Measurements from ENCODE around the gene ADCY5. TPM values are rescaled to one million over a fixed set of nuclear protein-coding genes. Genes with fewer than 3 reads are reported as not detected.

ADCY5 gene
- polyA plus RNA-seq, 3 donors = not detected

- H3K79me2 ChIP-seq (ENCODE audit: insufficient read depth, low read length) = no peaks in the 10 kb centered on the region
- H4K20me1 ChIP-seq (ENCODE audit: insufficient read depth, low read length) = no peaks in the 10 kb centered on the region
- no peaks in the 10 kb centered on the region for H3K4me1 ChIP-seq (ENCODE audit: control insufficient read depth in 1 of 2, insufficient read depth in 2 of 2, low read length in 2 of 2)
- peaks cover 2 to 10% (median 7%) of the 10 kb centered on the region in 3 donors for H3K27me3 Mint-ChIP-seq (ENCODE audit: low read depth in 3 of 3)
- H3K9me3 Mint-ChIP-seq = peaks cover 0 to 6% (median 2%) of the 10 kb centered on the region in 7 donors
- H3K4me1 Mint-ChIP-seq = no peaks in the 10 kb centered on the region
- H3K4me2 ChIP-seq (replicated peaks; ENCODE audit: extremely low read depth, low read length, poor library complexity, severe bottlenecking) = no peak overlapping the region
- TF ChIP-seq CTCF (IDR thresholded peaks at IDR 0.05) = no peak
- H3K27ac Mint-ChIP-seq = peak overlapping the region in 1 of 7 donors; percentile 73
- H2AFZ ChIP-seq (ENCODE audit: insufficient read depth, low read depth, low read length, poor library complexity, severe bottlenecking) = no peak overlapping the region
- H3K9me3 ChIP-seq (replicated peaks in 1 of 2; ENCODE audit: control insufficient read depth in 1 of 2, insufficient read depth in 1 of 2, low read length in 2 of 2) = no peaks in the 10 kb centered on the region
- no peak overlapping the region for H3K9ac ChIP-seq (ENCODE audit: insufficient read depth, low read length, poor library complexity, severe bottlenecking)
- no peak for DNase-seq
- 79% methylated on average over 9 of the region's 10 CpGs for WGBS (ENCODE audit: insufficient coverage)
- no peak overlapping the region for H3K27ac ChIP-seq (ENCODE audit: low read depth in 1 of 2, low read length in 2 of 2)
- no peaks in the 10 kb centered on the region for H3K27me3 ChIP-seq (ENCODE audit: control insufficient read depth in 2 of 2, insufficient read depth in 2 of 2, low read length in 2 of 2)
- no peak overlapping the region for H3K4me3 Mint-ChIP-seq
- no peaks in the 10 kb centered on the region for H3K36me3 ChIP-seq (replicated peaks in 1 of 2; ENCODE audit: control insufficient read depth in 1 of 2, insufficient read depth in 2 of 2, low read length in 2 of 2)
- H3K36me3 Mint-ChIP-seq = no peaks in the 10 kb centered on the region
- intact Hi-C loops (cut with micrococcal nuclease) = no loop called here
- H3K4me3 ChIP-seq (replicated peaks in 1 of 3; ENCODE audit: low read depth in 2 of 3, low read length in 3 of 3) = no peak overlapping the region
These were observed 17.1 kb downstream of the ADCY5 start for GRCh38 chr3:123431658-123432324.

- Histone ChIP-seq H4K20me1 (ENCODE audit: insufficient read depth, low read length) (no peaks in the 10 kb centered on the region), H3K9ac (ENCODE audit: insufficient read depth, low read length, poor library complexity, severe bottlenecking) (no peak overlapping the region), H3K79me2 (ENCODE audit: insufficient read depth, low read length) (no peaks in the 10 kb centered on the region), H3K4me3 (replicated peaks in 1 of 3; ENCODE audit: low read depth in 2 of 3, low read length in 3 of 3) (no peak overlapping the region), H3K27me3 (ENCODE audit: control insufficient read depth in 2 of 2, insufficient read depth in 2 of 2, low read length in 2 of 2) (no peaks in the 10 kb centered on the region), H2AFZ (ENCODE audit: insufficient read depth, low read depth, low read length, poor library complexity, severe bottlenecking) (no peak overlapping the region), H3K36me3 (replicated peaks in 1 of 2; ENCODE audit: control insufficient read depth in 1 of 2, insufficient read depth in 2 of 2, low read length in 2 of 2) (no peaks in the 10 kb centered on the region), H3K9me3 (replicated peaks in 1 of 2; ENCODE audit: control insufficient read depth in 1 of 2, insufficient read depth in 1 of 2, low read length in 2 of 2) (no peaks in the 10 kb centered on the region), H3K27ac (ENCODE audit: low read depth in 1 of 2, low read length in 2 of 2) (no peak overlapping the region), H3K4me2 (replicated peaks; ENCODE audit: extremely low read depth, low read length, poor library complexity, severe bottlenecking) (no peak overlapping the region), H3K4me1 (ENCODE audit: control insufficient read depth in 1 of 2, insufficient read depth in 2 of 2, low read length in 2 of 2) (no peaks in the 10 kb centered on the region)
- no peak for TF ChIP-seq CTCF (IDR thresholded peaks at IDR 0.05)
- Mint-ChIP-seq H3K9me3 (peaks cover 0 to 6% (median 2%) of the 10 kb centered on the region in 7 donors), H3K36me3 (no peaks in the 10 kb centered on the region), H3K27ac (no peak overlapping the region), H3K27me3 (ENCODE audit: low read depth in 3 of 3) (peaks cover 4 to 11% (median 7%) of the 10 kb centered on the region in 3 donors), H3K4me3 (no peak overlapping the region), H3K4me1 (no peaks in the 10 kb centered on the region)
- DNase-seq = no peak
- 100% methylated on average over 1 of the region's 5 CpGs for WGBS (ENCODE audit: insufficient coverage)
- intact Hi-C loops (cut with micrococcal nuclease) = no loop called here
These were observed 17.8 kb downstream of the ADCY5 start for GRCh38 chr3:123431007-123431657.

All from CD14-positive monocyte (primary cell).